CD4-positive, alpha-beta T cell treated with Interleukin-17A for 4 hours (primary cell): ENCODE data around the gene PSMB1.
"Not testable (repeated sequence)": the region's sequence is repeated elsewhere in the genome, so short reads cannot be mapped to it uniquely, and the experiment has no call there.

Experiments used
- DNase-seq: peaks from one replicate; pipeline ENCODE4 v3.0.0-alpha.2; 2020; ENCODE audit warnings: mixed read lengths

PSMB1 gene

GRCh38 chr6:170533792-170534191 lies 19.3 kb downstream of the PSMB1 start:
- no peak for DNase-seq

- no peak for DNase-seq
Observed at GRCh38 chr6:170532867-170533488, 20.1 kb downstream of the PSMB1 start.

GRCh38 chr6:170529839-170530469 lies 23.2 kb downstream of the PSMB1 start:
- peak; percentile 74 for DNase-seq

GRCh38 chr6:170527995-170528394 lies 25.1 kb downstream of the PSMB1 start:
- not testable (repeated sequence) for DNase-seq

GRCh38 chr6:170525795-170526194 lies 27.3 kb downstream of the PSMB1 start:
- DNase-seq = no peak

- DNase-seq = no peak
Observed at GRCh38 chr6:170524172-170524502, 29.0 kb downstream of the PSMB1 start.

GRCh38 chr6:170523256-170524171 lies 29.6 kb downstream of the PSMB1 start:
- DNase-seq = no peak

- DNase-seq = no peak
Observed at GRCh38 chr6:170522565-170523183, 30.4 kb downstream of the PSMB1 start.

- peak; percentile 47 for DNase-seq
Observed at GRCh38 chr6:170516783-170517616, 36.1 kb downstream of the PSMB1 start.

- DNase-seq = no peak
Observed at GRCh38 chr6:170514908-170515307, 38.2 kb downstream of the PSMB1 start.

GRCh38 chr6:170512249-170512648 lies 40.9 kb downstream of the PSMB1 start:
- no peak for DNase-seq

GRCh38 chr6:170510631-170511030 lies 42.5 kb downstream of the PSMB1 start:
- DNase-seq = no peak

- DNase-seq = no peak
Observed at GRCh38 chr6:170509723-170510018, 43.4 kb downstream of the PSMB1 start.

GRCh38 chr6:170508892-170509722 lies 44.0 kb downstream of the PSMB1 start:
- DNase-seq = not testable (repeated sequence)

- not testable (repeated sequence) for DNase-seq
Observed at GRCh38 chr6:170508275-170508674, 44.8 kb downstream of the PSMB1 start.

GRCh38 chr6:170507728-170508127 lies 45.4 kb downstream of the PSMB1 start:
- not testable (repeated sequence) for DNase-seq

- DNase-seq = no peak
Observed at GRCh38 chr6:170506446-170506845, 46.7 kb downstream of the PSMB1 start.

- DNase-seq = no peak
Observed at GRCh38 chr6:170505306-170505705, 47.8 kb downstream of the PSMB1 start.

GRCh38 chr6:170504479-170504878 lies 48.6 kb downstream of the PSMB1 start:
- DNase-seq = no peak

GRCh38 chr6:170503414-170503761 lies 49.7 kb downstream of the PSMB1 start:
- DNase-seq = no peak

GRCh38 chr6:170502733-170503413 lies 50.2 kb downstream of the PSMB1 start:
- DNase-seq = not testable (repeated sequence)
